ENCODE measurements around the gene KCNMA1. TPM values are rescaled to one million over a fixed set of nuclear protein-coding genes. Genes with fewer than 3 reads are reported as not detected.

KCNMA1 gene
- total RNA-seq, 1 donor from 2014 or later = 30.1 TPM

GRCh38 chr10:77560471-77560870 is 77.1 kb downstream of the KCNMA1 start:
- H3K4me3 Mint-ChIP-seq = no peak overlapping the region
- peaks cover 15% of the 10 kb centered on the region for H3K4me1 Mint-ChIP-seq (ENCODE audit: unreplicated experiment)
- TF ChIP-seq CTCF (conservative IDR thresholded peaks at IDR 0.05) = no peak
- DNase-seq (ENCODE audit: extremely low spot score, unreplicated experiment) = no peak
- no peaks in the 10 kb centered on the region for H3K36me3 Mint-ChIP-seq
- H3K27me3 Mint-ChIP-seq = peaks cover 9% of the 10 kb centered on the region
- H3K9me3 Mint-ChIP-seq = no peaks in the 10 kb centered on the region
- H3K27ac Mint-ChIP-seq = no peak overlapping the region

DNA sequence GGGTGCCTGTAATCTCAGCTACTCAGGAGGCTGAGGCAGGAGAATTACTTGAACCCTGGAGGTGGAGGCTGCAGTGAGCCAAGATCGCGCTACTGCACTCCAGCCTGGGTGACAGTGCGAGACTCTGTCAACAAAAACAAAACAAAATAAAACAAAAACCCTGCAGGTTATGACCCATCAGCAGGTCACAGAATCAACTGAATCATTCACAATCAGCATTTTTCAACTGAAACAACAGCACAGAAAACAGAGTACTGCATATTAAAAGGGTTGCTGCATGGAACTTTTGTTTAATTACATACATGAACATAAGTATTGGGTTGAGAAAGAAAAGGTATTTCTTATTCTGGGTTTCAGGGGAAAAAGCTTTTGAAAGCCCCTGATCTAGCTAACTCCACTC is 77.6 kb downstream of the KCNMA1 start:
- no peak overlapping the region for H3K27ac Mint-ChIP-seq
- peaks cover 17% of the 10 kb centered on the region for H3K4me1 Mint-ChIP-seq (ENCODE audit: unreplicated experiment)
- TF ChIP-seq CTCF (conservative IDR thresholded peaks at IDR 0.05) = no peak
- H3K4me3 Mint-ChIP-seq = no peak overlapping the region
- no peaks in the 10 kb centered on the region for H3K36me3 Mint-ChIP-seq
- no peak for DNase-seq (ENCODE audit: extremely low spot score, unreplicated experiment)
- H3K27me3 Mint-ChIP-seq = peaks cover 5% of the 10 kb centered on the region
- H3K9me3 Mint-ChIP-seq = no peaks in the 10 kb centered on the region

- H3K36me3 Mint-ChIP-seq = no peaks in the 10 kb centered on the region
- no peaks in the 10 kb centered on the region for H3K9me3 Mint-ChIP-seq
- no peak for TF ChIP-seq CTCF (conservative IDR thresholded peaks at IDR 0.05)
- H3K4me1 Mint-ChIP-seq (ENCODE audit: unreplicated experiment) = peaks cover 12% of the 10 kb centered on the region
- no peak overlapping the region for H3K27ac Mint-ChIP-seq
- H3K4me3 Mint-ChIP-seq = no peak overlapping the region
- no peak for DNase-seq (ENCODE audit: extremely low spot score, unreplicated experiment)
- H3K27me3 Mint-ChIP-seq = no peaks in the 10 kb centered on the region
Measured at GRCh38 chr10:77556990-77557601, 80.5 kb downstream of the KCNMA1 start.

- Mint-ChIP-seq H3K36me3 (no peaks in the 10 kb centered on the region), H3K4me3 (no peak overlapping the region), H3K27me3 (no peaks in the 10 kb centered on the region), H3K4me1 (ENCODE audit: unreplicated experiment) (peaks cover 12% of the 10 kb centered on the region), H3K27ac (no peak overlapping the region), H3K9me3 (no peaks in the 10 kb centered on the region)
- no peak for TF ChIP-seq CTCF (conservative IDR thresholded peaks at IDR 0.05)
- no peak for DNase-seq (ENCODE audit: extremely low spot score, unreplicated experiment)
Measured at GRCh38 chr10:77555591-77556212, 81.9 kb downstream of the KCNMA1 start.

DNA sequence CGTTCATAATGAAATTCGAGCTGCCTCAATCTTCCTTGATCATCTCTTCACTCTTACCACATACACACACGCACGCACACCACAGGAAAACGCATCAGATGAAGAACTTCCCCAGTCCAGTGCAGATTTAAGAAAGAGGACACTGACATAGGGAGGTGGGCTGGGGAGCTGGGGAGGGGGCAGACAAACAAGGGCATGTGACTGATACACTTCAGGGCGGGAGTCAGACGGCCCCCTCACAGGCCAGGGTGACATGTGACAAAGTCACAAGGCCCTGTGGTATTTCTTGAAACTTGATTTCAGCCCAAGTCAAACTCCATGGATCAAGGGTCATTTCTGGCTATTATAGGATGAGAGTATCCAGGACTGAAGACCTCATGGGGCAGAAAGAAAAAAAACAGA is 82.6 kb downstream of the KCNMA1 start:
- Mint-ChIP-seq H3K9me3 (no peaks in the 10 kb centered on the region), H3K27ac (no peak overlapping the region), H3K4me1 (ENCODE audit: unreplicated experiment) (peaks cover 12% of the 10 kb centered on the region), H3K36me3 (no peaks in the 10 kb centered on the region), H3K4me3 (no peak overlapping the region), H3K27me3 (no peaks in the 10 kb centered on the region)
- no peak for DNase-seq (ENCODE audit: extremely low spot score, unreplicated experiment)
- no peak for TF ChIP-seq CTCF (conservative IDR thresholded peaks at IDR 0.05)
